Measurements from ENCODE around the gene PCGF3. TPM values are rescaled to one million over a fixed set of nuclear protein-coding genes. Genes with fewer than 3 reads are reported as not detected.

Gene PCGF3
- total and polyA plus RNA-seq, 12 donors: 17.5 to 50.8 (median 21.9) TPM

GRCh38 chr4:714087-714486 lies 8.5 kb downstream of the PCGF3 start:
- 88 to 91% methylated on average over 18 of the region's 18 CpGs for WGBS, 2 donors
- no peak overlapping the region for H3K4me3 ChIP-seq
- intact Hi-C loops (cut with DNase I): no loop called here
- no peaks in the 10 kb centered on the region for H3K9me3 ChIP-seq
- H3K27ac ChIP-seq: no peak overlapping the region
- DNase-seq (no peak), ATAC-seq (no peak)
- H3K27me3 ChIP-seq: no peaks in the 10 kb centered on the region
- no peak for TF ChIP-seq CTCF (IDR thresholded peaks at IDR 0.05)
- peaks cover 0 to 8% (median 0%) of the 10 kb centered on the region in 9 donors for H3K36me3 ChIP-seq
- peaks cover 0 to 20% (median 7%) of the 10 kb centered on the region in 9 donors for H3K4me1 ChIP-seq

GRCh38 chr4:717601-718320 lies 12.1 kb downstream of the PCGF3 start:
- Histone ChIP-seq H3K4me3 (no peak overlapping the region), H3K4me1 (peaks cover 3 to 27% (median 19%) of the 10 kb centered on the region in 9 donors), H3K27ac (no peak overlapping the region), H3K9me3 (no peaks in the 10 kb centered on the region), H3K36me3 (peaks cover 0 to 14% (median 0%) of the 10 kb centered on the region in 9 donors), H3K27me3 (no peaks in the 10 kb centered on the region)
- WGBS, 2 donors: 74 to 77% methylated on average over 34 of the region's 34 CpGs
- no peak for TF ChIP-seq CTCF (IDR thresholded peaks at IDR 0.05)
- ATAC-seq (peak in 5 of 8 donors; percentile 27 to 60 (median 50)), DNase-seq (peak in 1 of 2 donors; percentile 25)
- intact Hi-C loops (cut with DNase I): no loop called here

GRCh38 chr4:718460-718859 lies 12.8 kb downstream of the PCGF3 start:
- H3K36me3 ChIP-seq: peaks cover 0 to 19% (median 0%) of the 10 kb centered on the region in 9 donors
- no peak for TF ChIP-seq CTCF (IDR thresholded peaks at IDR 0.05)
- no peak overlapping the region for H3K27ac ChIP-seq
- H3K4me1 ChIP-seq: peaks cover 3 to 27% (median 19%) of the 10 kb centered on the region in 9 donors
- ATAC-seq: peak in 1 of 8 donors; percentile 20
- WGBS, 2 donors: 85 to 87% methylated on average over 8 of the region's 8 CpGs
- H3K27me3 ChIP-seq: no peaks in the 10 kb centered on the region
- H3K4me3 ChIP-seq: no peak overlapping the region
- DNase-seq: no peak
- intact Hi-C loops (cut with DNase I): no loop called here
- no peaks in the 10 kb centered on the region for H3K9me3 ChIP-seq

DNA sequence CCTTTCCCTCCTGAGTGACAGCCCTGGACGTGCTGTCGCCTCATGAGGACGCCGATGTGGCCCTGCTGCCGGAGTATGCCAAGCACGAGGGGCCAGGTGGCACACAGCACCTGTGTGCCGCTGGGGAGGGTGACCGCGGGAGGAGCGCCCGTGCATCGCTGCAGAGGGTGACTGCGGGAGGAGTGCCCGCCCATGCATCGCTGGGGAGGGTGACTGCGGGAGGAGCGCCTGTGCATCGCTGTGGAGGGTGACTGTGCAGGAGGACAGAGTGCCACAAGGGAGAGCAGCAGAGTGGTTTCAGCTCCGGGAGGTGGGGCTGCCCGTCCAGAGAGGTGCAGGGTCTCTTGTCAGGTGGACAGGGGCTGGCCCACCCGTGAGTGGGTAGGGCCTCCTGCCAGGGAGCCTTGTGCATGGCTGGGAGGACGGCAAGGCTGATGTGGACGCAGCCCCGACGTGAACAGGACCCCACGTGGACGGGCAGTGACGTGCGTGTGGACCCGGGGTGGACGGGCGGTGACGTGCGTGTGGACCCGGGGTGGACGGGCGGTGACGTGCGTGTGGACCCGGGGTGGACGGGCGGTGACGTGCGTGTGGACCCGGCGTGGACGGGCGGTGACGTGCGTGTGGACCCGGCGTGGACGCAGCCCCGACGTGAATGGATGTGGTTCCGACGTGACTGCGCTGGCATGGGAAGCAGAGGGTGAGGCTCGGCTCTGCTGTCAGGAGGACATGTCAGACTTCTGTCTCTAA lies 14.7 kb downstream of the PCGF3 start:
- Histone ChIP-seq H3K4me3 (no peak overlapping the region), H3K27ac (peak overlapping the region in 1 of 10 donors; percentile 56), H3K27me3 (no peaks in the 10 kb centered on the region), H3K36me3 (peaks cover 0 to 15% (median 0%) of the 10 kb centered on the region in 9 donors), H3K9me3 (no peaks in the 10 kb centered on the region), H3K4me1 (peaks cover 3 to 27% (median 19%) of the 10 kb centered on the region in 9 donors)
- no peak for DNase-seq
- intact Hi-C loops (cut with DNase I): no loop called here
- WGBS, 2 donors: 92 to 96% methylated on average over 59 of the region's 59 CpGs
- peak in 1 of 8 donors; percentile 29 for ATAC-seq
- TF ChIP-seq CTCF (IDR thresholded peaks at IDR 0.05): no peak
